HG03432 (cell line): ENCODE results near the gene COL13A1.

Experiments
- ATAC-seq: cut with Tn5 transposase; IDR thresholded peaks from one replicate; pipeline ENCODE4 v1.9.1; 2021; ENCODE audit warnings: mild to moderate bottlenecking, moderate library complexity; ENCODE audit not compliant: unreplicated experiment

COL13A1 gene

DNA sequence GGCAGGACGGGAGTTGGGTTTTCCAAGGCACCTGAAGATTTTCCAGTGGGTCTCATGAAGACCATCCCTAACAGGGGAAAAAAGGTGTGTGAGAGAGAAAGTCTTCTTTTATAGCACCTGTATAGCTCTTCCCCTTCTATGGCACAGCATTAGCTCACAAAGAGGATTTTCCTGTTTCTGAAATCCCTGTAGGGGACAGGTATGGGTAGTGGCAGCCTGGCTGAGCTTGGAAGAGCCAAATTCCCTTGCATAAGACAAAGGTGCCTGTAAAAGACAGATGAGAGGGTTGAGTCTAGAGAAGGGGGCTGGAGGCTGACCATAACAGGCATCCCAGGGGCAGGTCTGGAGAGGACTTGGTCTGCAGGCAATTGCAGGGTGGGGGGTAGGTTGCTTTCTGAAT lies 63.7 kb downstream of the COL13A1 start:
- ATAC-seq, result no peak

DNA sequence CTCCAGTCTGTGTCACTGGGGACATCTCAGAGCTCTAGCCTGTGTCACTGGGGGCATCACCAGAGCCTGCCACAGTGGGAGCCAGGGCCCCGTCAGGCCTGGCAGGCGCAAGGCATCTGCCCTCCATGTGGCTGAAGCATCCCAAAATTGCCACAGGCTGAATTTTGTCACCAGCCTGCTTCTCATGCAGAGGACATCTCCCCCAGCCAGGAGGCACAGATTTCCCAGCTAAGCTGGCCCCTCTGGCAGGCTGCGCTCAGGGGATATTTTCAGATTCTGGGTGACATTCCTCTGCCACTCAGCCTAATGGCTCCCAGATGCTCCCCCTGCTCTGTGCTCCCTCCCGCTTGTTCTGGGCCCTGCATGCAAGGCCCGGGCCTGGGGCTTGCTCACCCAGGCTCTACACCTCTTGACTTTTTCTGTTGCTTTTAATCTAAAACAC lies 64.6 kb downstream of the COL13A1 start:
- no peak for ATAC-seq

DNA sequence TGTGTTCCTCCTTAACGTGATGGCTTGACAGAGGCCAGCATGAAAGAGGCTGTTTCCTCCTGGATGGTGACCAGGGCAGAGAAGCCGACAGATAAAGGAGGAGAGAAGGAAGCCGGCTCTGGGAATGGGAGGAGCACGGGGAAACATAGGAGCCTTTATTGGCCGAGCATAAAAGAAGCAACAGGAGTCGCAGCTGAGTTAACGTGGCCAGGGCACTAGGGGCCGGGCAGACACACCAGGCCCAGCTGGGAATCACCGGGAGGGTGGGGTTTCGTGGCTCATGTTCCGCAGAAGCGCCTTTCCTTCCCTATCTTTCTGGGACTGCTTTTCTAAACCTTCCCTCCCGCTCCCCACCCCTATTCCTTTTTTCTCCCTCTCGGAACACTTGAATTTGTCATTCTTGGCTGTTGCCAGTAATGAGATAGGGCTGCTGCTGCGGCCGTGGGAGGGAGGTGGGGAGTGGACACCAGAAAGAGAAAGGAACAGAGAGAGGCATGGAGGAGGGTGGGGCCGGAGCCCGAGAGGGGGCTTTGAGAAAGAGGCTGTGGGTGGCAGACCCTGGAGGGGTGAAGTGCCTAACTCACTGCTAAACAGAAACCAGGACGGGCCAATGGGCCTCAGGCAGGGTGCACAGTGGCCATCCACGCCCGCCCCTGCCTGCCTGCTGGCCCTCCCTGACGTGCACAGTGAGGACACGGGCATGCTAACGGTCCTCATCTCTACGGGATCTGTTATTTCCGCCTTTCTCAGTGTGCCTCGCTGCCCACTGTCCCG lies 65.2 kb downstream of the COL13A1 start:
- no peak for ATAC-seq

DNA sequence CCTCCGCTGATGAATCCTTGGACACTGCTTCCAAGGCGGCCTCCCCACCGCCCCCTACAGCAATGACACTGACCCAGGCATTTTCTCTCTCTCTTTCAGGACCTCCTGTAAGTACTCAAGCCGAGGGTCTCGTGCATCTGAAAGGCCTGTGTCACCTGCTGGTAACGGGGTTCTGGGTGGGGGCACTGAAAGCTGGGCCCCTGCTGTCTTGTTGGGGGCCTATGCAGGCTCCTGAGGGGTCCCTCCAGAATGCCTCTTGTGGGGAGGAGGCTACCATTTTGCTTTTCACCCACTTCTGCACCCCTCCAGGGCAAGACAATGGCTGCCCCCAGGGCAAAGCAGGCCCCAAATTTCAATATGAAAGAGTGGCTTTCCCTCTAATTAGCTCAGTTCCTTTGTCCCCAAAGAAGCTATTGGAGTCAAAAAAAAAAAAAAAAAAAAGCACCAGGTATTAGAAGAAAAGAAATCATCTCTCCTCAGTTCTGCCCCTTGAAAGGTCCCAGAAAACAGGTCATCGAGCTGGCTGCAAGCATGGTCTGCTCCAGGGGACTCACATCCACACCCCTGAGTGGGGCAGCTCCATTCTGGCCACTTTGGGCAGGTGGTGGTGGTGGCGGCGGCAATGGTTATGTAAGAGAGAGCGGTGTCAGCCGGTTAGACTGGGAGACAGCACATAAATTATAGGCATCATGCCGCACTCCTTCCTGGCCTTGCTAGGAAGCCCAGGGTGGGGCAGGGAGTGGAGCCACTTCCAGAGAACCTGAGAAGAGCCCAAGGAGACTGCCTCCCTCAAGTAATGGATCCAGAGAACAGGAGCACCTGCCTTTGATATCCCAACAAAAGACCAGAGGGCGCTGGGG lies 66.2 kb downstream of the COL13A1 start:
- no peak for ATAC-seq

DNA sequence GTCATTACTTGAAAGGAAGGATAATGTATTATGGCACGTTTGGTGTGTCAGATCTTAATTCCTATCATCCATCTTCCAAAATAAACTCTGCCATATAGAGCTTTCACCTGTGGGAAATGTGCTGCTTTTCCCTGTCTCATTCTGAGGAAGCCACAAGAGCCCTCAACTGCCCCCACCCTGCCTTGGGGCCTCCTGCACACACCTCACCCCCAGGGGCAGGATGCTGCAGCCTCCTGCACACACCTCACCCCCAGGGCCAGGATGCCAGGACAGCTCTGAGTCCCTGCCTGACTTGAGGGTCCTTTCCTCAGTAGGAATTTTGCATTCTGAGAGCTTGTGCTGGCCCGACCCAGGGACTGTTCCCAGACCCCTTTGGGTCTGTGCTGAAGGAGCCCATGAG lies 67.1 kb downstream of the COL13A1 start:
- no peak for ATAC-seq

DNA sequence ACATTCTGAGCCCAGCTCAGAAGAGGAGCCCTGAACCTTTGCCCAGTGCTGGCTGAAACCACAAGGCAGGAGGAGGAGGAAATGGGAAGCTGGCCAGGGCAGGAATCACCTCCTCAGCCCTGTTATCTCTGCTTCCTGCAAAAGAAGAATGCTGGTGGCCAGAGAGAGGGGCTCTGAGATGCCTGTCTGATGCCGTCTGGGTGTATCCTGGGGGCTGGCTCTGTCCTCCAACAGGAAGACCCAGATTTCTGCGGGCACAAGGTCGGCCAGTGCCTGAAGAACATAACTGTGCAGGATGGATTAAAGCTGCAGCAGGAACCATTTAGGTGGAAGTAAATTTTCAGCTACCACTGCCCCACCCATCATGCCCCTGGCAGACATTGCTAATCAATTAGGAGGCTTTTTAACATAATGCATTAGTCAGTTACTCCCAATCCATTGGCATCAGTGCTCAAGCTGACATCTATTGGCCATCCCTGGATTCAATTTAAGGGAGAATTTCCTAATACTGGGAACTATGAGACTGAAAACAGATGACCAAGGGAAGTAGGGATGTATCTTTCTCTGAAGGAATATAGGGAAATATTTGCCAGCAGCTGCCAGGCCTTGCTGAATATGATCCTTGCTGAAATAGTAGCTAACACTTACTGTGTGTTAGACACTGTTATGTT lies 67.7 kb downstream of the COL13A1 start:
- ATAC-seq, result no peak

DNA sequence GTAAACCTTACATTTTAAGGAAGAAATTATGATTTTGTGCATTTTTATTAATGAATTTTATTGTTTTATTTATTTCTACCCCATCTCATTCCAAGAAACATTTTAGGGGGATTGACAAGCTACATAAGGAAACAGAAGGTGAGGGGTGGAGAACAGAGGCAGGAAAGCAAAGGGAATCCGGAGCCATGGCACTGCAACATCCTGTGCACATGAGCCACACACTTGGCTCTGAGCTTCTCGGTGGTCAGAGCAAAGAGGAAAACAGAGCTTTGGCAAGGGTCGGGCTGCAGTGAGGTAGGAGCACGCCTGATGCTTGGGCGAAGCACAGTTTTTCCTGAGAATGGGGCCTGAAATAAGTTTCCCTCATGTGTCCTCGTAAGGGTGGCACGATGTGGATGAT lies 68.9 kb downstream of the COL13A1 start:
- no peak for ATAC-seq

DNA sequence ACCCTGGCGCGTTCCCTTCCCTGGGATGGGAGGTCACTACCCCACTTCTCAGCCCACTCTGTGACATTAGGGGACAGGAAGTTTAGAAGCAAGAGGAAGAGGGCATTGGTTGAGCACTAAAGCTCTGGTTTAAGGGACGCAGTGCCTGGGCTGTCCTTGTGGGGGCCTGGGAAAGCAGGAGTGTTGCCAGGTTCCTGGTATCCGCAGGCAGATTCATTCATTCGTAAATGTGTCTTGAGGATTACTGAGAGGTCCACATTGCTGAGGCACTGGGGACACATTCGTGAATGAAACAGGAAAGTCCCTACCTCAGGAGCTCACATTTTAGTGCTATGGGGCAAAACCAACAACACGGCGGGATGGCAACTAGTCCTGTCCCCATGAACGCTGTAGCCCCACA lies 69.4 kb downstream of the COL13A1 start:
- ATAC-seq, result no peak

DNA sequence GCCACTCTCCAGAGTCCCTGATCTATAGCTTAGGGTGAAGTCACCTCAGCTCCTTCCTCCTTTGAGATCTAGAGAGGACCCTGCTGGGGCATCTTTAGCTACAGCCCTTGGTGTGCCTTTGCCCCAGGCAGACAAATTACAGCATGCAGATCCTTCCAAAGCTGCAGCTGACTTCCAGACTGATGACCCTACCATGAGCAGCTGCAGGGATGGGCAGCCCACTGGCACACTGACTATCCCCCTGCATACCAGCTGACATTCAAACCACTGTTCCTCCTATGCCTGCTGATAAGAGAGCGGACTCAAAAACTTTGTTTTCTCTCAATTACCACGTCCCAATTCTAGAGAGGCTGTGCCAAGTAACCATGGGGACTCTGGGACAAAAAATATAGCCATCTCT lies 70.6 kb downstream of the COL13A1 start:
- ATAC-seq, result no peak

DNA sequence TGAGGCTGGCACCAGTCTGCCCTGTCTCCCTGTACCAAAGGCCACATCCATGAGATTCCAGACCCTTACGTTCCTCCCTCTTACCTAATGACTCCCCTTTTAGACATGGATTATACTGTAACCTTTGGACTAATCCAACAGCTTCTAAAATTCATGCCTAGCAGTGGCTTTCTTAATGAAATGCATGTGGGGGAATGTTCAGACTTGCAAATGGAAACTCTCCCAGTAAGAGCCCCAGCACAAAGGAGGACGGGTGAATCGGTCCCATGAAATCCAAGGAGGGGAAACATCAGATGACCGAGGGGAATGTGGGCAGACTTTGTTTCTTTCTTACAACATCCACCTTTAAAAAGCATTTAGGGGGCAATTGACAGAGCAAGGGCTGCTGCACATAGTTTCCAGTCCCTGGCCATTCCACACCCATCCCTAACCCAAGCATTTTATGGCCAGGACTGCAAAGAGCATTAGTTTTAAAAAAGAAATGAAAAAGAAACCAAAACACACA lies 71.5 kb downstream of the COL13A1 start:
- no peak for ATAC-seq

DNA sequence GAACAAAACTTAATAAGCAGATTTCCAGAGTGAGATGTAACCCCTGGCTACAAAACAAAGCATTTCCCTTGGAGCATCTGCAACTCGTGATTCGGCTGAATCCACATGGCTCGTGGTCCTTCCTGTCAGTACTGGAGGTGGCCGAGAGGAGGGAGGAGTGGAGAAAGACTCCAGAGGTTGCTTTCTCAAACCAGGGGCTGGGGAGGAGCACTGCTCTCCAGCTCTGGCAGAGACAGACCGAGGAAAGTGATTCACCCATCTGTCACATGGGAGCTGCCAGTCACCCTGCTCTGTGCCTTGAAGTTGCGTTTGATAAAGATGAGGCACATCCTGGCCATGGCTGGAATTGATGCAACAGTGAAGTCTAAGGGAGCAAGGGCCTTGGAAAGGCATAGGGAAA lies 72.7 kb downstream of the COL13A1 start:
- ATAC-seq, result no peak

DNA sequence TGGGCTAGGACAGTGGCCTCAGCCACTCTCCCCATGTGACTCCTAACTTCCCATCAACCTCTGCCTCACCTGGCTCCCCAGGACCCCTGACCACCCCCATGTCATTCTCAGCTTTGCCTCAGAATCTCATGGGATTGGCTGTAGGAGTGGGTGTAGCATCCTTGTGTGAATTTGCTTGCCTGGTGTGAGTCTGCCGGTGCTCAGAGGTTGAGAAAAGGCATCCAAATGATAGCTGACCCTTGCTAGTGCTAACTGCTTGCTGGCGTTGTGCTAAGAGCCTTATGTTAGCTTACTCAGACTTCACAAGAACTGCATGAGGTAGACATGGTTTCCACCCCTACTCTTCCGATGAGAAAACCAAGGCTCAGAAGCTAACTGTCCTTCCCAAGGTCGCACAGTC lies 74.2 kb downstream of the COL13A1 start:
- no peak for ATAC-seq

DNA sequence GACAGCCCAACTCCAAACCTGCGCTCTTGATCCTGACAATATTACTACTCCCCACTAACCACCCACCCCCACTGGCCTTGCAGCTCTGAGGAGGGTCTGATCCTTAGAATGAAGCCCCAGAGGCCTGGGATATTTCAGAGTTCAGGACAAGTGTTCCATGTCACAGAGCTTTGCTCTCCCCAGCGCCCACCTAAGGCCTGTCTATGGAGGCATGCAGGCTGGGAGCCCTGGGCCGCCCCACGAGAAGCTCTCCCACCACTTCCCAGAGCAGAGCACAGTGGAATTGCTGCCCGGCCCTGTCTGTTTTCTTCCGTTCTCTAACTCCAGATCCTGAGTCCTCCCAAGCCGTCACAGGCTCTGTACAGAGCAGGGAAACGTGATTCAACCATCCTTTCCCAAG lies 74.6 kb downstream of the COL13A1 start:
- ATAC-seq, result no peak

DNA sequence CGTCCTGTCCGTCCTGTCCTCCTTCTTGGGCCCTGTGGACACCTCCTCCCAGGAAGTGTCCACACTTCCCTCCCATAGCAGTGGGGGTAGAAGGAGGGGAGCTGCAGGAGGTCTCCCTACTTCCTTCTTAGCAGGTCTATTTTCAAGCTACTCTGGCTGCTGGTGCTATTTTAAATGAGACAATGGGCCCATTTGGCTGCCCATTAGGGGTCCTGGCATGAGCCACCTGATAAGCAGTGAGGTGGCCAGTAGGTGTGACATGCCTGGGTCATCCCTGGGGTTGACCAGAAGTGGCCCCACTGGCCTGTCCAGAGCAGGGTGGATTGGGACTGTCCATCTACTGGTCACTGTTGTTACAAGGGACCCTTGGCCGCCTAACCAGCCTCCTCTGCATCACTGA lies 75.2 kb downstream of the COL13A1 start:
- ATAC-seq, result no peak

DNA sequence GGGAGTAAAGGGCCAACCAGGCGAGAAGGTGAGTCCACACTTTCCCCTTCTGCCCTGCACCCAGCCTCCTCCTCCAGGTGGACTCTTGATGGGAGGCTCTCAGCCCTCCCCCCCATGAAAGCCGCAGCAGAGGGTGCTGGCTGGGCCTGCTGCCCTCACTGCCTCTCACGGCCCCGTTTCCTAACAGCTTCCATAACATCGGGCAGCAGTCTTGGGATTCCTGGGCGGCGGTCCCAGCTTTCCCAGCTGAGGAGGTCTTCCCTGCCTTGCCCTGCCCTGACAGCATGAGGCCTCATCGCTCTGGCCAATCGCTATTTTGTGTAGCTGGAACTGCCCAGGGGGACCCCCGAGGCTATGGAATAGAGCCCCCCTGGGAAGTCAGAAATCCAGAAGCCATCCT lies 76.3 kb downstream of the COL13A1 start:
- ATAC-seq, result no peak

DNA sequence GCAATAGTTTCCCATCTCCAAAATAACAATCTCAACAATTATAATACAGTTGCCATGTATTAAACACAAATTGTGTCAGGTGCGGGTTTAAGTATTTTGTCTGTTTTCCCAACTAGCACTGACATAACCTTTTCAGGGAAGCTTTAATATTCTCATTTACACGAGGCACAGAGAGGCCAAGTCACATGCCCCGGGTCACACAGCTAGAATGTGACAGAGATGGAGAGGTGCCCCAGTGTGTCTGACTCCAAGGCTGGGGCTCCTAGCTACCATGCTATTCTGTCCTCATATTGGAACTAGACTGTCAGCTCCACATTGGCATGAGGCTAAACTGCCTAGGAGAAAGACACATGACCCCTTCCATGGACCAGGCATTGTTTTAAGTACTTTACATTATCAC lies 77.2 kb downstream of the COL13A1 start:
- ATAC-seq, result no peak

DNA sequence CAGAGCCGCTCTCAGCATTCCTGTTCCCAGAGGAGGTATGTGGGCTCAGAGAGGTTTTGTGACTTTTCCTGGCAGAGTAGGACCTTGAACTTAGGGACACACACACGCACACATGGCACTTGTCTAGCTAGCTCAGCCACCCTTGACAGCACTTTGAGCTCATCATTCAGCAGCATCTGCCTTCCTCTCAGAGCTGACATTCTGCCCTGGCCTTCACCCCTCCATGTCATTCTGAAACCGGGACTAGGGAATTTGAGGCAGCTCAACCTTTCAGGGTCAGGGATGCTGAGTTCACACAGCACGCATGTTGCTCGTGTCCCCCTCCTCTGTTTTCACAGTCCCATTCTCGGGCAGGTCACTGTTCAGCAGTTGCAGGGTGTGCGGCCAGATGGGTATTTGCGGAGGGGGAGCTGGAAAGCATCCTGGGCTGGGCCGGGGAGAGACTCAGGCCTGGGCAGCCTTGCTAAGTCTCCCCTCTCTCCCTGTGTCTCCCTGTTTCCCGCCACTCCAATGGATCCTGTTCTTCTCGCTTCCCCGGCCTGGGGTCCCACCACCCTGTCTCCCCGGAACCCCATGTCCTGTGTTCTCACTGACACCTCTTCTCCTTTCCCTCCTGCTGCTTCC lies 78.0 kb downstream of the COL13A1 start:
- no peak for ATAC-seq

DNA sequence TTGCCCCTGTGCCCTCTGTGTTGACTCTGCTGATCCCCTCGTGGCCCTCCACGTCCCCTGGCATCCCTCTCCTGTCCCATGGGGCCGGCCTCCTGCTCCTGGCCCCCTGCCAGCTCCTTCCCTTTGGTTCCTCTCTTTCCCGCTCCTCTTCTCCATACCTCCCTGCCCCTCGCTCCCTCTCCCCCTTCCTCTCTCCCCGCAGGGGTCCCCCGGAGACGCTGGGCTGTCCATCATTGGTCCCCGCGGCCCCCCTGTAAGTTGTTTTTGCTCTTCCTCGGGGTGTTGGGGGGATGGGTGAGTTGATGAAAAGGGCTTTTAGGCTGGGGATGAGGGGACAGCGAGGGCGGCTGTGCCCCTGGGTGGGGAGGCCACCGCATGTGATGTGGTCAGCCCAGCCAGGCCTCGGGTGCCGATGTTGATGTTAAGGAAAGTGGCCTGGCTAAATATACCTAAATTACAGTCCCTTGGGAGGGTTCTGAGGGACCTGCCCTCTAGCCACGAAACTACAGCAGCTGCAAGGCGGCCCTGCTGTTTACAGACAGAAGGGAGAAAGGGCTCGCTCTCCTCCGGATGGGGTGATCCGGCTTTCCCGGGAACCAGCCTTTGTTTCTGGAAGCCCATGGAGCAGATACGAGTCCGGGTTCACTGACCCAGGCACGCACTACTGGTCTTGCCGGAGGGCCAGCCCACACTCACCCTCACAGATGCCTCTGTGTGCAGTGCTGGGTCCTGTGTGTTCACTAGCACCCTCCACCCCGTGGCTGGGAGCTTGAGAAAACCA lies 78.8 kb downstream of the COL13A1 start:
- no peak for ATAC-seq

DNA sequence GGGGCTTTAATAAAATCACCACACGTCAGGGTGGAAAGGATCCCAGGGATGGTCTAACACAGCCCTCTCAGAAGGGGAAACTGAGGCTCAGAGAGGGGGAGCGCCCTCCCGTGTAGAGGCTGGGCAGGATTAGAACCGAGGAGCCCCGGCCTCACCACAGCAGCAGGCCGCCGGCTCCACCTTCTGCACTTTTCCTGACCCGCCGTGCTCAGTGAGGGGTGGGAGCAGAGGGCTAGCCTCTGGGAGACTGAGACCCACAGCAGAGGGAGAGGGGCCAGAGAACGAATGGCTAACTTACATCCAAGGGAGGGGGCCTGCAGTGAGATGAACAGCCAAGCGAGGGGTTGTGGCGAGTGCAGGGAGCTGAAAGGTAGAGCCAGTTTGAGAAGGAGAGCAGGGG lies 79.5 kb downstream of the COL13A1 start:
- ATAC-seq, result no peak

DNA sequence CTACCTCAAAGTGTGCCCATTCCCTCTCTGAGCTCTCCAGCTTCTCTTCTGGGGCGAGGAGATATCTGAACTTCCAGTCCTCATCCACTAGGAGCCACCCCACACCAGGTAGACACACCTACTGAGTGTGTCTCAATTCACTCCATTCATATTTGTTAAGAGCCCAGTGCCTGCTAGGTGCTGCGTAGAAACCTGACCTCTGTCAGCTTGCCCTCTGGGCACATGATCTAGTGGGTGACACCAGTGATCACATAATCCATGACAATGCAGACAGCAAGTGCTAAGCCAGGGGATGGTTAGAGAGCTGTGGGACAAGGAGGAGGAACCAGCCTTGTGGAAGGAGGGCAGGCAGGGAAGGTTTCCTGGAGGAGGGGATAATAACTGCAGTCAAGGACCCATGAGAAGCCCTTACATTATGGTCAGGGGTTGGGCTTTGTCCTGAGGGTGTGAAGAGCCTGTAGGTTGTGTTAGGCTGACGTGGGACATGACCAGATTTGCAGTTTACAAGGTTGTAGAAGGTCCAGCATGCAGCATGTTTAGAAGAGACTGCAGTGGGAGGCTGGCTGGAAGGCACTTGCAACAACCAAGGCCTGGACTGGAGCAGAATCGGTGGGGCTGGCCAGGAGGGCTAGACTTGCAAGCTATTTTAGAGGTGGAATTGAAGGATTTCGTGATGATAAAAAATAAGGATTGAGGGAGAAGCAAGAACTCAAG lies 81.8 kb downstream of the COL13A1 start:
- no peak for ATAC-seq
